Ishikawa (cell line): ENCODE results near the gene RXYLT1.

Experiments used
- EP300 ChIP-seq: IDR thresholded peaks from 2 replicates; pipeline ENCODE4 v1.6.1; 2012; ENCODE audit warnings: borderline replicate concordance
- FOXM1 ChIP-seq: IDR thresholded peaks from 2 replicates; pipeline ENCODE4 v1.6.1; 2012; ENCODE audit warnings: low read depth, borderline replicate concordance
- RAD21 ChIP-seq: IDR thresholded peaks from 2 replicates; pipeline ENCODE4 v1.6.1; 2012; ENCODE audit warnings: low read depth

DNA sequence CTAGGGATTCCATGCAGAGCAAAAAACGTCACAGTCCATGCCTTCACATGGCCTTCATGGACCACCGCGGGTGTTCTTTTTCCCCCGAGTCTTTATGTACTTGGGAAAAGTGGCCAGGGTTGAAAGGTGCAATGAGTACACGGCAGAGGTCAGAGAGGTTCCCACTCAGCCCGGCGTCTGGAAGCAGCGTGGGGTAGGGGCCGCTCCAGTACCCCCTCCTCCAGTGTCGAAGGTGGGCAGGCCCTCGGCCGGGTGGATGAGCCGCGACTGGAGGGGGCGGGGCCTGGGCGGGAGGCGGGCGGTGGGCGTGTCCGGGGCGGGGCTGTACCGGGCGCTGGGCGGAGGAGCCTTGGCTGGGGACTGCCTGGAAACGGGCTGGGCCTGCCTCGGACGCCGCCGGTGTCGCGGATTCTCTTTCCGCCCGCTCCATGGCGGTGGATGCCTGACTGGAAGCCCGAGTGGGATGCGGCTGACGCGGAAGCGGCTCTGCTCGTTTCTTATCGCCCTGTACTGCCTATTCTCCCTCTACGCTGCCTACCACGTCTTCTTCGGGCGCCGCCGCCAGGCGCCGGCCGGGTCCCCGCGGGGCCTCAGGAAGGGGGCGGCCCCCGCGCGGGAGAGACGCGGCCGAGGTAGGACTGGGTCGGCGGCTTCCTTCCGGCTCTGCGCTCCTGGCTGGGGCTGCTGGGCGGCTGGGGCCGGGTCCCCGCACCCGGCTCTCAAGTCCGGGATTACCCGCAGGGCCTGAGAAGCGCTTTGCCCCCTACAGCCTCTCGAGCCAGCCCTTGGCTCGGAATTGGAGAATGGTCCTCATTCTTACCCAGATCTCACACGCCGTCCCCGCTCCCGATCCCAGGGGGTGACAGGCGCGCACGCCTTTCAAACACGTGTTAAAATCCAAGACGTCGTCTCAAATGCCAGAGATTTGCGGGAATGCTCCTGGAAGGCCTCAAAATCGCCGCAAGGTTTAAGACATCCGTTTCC, at the start of gene RXYLT1:
- no peak for TF ChIP-seq RAD21
- TF ChIP-seq FOXM1 = no peak
- no peak for TF ChIP-seq EP300
